ENCODE measurements around the gene EEIG1. TPM values are rescaled to one million over a fixed set of nuclear protein-coding genes. Genes with fewer than 3 reads are reported as not detected.
A peak's percentile ranks its signal among the peaks of the same experiment; 100 is the strongest.

Gene EEIG1
- total and polyA plus RNA-seq, 10 of the 15 experiments (the other 5 are each of a cell fraction or from before 2014, with no cell fraction given) = 1.2 to 75.9 (median 9.0) TPM

DNA sequence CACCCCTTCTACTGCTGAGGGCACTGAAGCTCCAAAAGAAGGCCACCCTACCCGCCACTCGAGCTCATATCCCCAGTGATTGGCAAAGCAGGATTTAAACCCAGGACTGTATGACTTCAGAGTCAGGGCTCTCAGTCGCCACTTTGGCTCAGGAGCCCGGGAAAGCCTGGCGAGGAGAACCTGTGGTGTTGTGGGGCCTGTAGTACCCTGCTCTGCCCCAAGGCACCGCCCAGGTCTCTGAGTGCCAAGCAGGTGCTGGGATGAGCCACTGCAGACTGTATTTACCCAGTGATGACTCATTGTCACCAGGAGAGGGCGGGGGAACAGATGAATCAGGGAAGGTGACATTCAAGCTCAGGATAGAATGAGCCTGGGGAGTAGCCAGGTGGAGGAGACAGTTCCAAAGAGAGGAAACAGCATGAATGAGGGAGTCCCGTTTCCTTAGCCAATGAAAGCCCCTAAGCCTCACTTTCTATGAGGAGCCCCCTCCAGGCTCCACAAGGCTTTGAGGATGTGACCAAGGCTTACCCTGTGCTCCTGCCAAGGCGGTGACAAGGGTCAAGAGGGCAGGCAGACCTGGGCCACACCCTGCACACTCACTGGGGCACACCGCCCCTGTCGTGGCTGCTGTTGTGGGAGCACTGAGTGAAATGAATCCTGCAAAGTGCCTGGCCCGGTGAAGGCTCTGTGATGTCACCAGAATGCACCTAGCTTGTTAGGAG, 25.3 kb downstream of the EEIG1 start:
- SMC1A ChIA-PET (ENCODE audit: uncharacterized antibody, unreplicated experiment) = interaction anchor here (0.5 to 6.7 kb wide), 18 partner anchors 15 to 192 kb away, joined by 3 to 96 read pairs (median 4); partner anchors contain the start of gene EEIG1
- peaks cover 14% of the 10 kb centered on the region for H3K4me1 ChIP-seq (ENCODE audit: control insufficient read depth, insufficient read depth, low read length)
- H3K27me3 ChIP-seq (replicated peaks in 1 of 2; ENCODE audit: control insufficient read depth in 2 of 2, insufficient read depth in 2 of 2, low read length in 1 of 2) = no peaks in the 10 kb centered on the region
- intact Hi-C loops (cut with micrococcal nuclease; ENCODE audit: unreplicated experiment) (loop anchor here (1.0 kb wide), 1 partner anchor 80 kb away; no protein-coding TSS in a partner anchor), in situ Hi-C loops (cut with MboI) (no loop called here)
- CTCF ChIA-PET = interaction anchor here (0.6 to 13.8 kb wide), 23 partner anchors 13 to 173 kb away, joined by 3 to 332 read pairs (median 5); partner anchors contain the start of gene EEIG1
- H3K9ac ChIP-seq (ENCODE audit: control insufficient read depth, insufficient read depth, low read length) = no peak overlapping the region
- no peak overlapping the region for H3K27ac ChIP-seq (ENCODE audit: control insufficient read depth, insufficient read depth)
- POLR2A ChIA-PET = interaction anchor here (0.6 to 2.7 kb wide), 5 partner anchors 64 to 174 kb away, joined by 3 to 10 read pairs (median 4); no protein-coding TSS in a partner anchor
- H4K20me1 ChIP-seq (ENCODE audit: control insufficient read depth, insufficient read depth) = 0 out of 2 replicates have a peak, but pooled peaks cover 3% of the 10 kb centered on the region
- H3K4me2 ChIP-seq (ENCODE audit: control insufficient read depth, insufficient read depth) = no peak overlapping the region
- no peaks in the 10 kb centered on the region for H3K36me3 ChIP-seq (ENCODE audit: control insufficient read depth in 2 of 2, insufficient read depth in 2 of 2, low read length in 1 of 2)
- no peaks in the 10 kb centered on the region for H3K9me3 ChIP-seq (replicated peaks; ENCODE audit: control insufficient read depth, insufficient read depth, low read length)
- RAD21 ChIA-PET (ENCODE audit: unreplicated experiment) = interaction anchor here (0.6 to 4.4 kb wide), 20 partner anchors 16 to 171 kb away, joined by 3 to 80 read pairs (median 5); partner anchors contain the start of genes EEIG1, NAIF1, SLC25A25 and ST6GALNAC4
- no peak overlapping the region for H3K4me3 ChIP-seq
- H2AFZ ChIP-seq (ENCODE audit: control insufficient read depth, low read depth, low read length) = no peak overlapping the region
- FAIRE-seq = no peak
- DNase-seq (ENCODE audit: low read depth, low spot score) = no peak
- 32% methylated on average over 12 of the region's 12 CpGs for WGBS (ENCODE audit: insufficient coverage, insufficient replicate concordance, low lambda C conversion rate, missing lambda C conversion rate)
- peak; percentile 99 for ATAC-seq
- no TSS peak for BruUV-seq (replicated peaks)
- TF ChIP-seq ZNF24 (IDR thresholded peaks at IDR 0.05) = no peak
- no peak for TF ChIP-seq TARDBP (IDR thresholded peaks at IDR 0.05; ENCODE audit: borderline replicate concordance)
- TF ChIP-seq CREM (IDR thresholded peaks at IDR 0.05; ENCODE audit: low read depth) = peak; percentile 25; the same call in 1 of the 2 replicates
- peak; percentile 62; the same call in 1 of the 2 replicates for TF ChIP-seq EED (IDR thresholded peaks at IDR 0.05; ENCODE audit: low read depth)
- TF ChIP-seq, protein P1, sequence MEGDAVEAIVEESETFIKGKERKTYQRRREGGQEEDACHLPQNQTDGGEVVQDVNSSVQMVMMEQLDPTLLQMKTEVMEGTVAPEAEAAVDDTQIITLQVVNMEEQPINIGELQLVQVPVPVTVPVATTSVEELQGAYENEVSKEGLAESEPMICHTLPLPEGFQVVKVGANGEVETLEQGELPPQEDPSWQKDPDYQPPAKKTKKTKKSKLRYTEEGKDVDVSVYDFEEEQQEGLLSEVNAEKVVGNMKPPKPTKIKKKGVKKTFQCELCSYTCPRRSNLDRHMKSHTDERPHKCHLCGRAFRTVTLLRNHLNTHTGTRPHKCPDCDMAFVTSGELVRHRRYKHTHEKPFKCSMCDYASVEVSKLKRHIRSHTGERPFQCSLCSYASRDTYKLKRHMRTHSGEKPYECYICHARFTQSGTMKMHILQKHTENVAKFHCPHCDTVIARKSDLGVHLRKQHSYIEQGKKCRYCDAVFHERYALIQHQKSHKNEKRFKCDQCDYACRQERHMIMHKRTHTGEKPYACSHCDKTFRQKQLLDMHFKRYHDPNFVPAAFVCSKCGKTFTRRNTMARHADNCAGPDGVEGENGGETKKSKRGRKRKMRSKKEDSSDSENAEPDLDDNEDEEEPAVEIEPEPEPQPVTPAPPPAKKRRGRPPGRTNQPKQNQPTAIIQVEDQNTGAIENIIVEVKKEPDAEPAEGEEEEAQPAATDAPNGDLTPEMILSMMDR (IDR thresholded peaks at IDR 0.05 in 2 of 3, conservative IDR thresholded peaks at IDR 0.05 in 1 of 3; ENCODE audit: control insufficient read depth in 2 of 3, extremely low read depth in 1 of 3, insufficient read depth in 1 of 3, low read depth in 3 of 3, low read length in 3 of 3) = peak; percentile 59 to 69 (median 69)
- TF ChIP-seq, protein P2, sequence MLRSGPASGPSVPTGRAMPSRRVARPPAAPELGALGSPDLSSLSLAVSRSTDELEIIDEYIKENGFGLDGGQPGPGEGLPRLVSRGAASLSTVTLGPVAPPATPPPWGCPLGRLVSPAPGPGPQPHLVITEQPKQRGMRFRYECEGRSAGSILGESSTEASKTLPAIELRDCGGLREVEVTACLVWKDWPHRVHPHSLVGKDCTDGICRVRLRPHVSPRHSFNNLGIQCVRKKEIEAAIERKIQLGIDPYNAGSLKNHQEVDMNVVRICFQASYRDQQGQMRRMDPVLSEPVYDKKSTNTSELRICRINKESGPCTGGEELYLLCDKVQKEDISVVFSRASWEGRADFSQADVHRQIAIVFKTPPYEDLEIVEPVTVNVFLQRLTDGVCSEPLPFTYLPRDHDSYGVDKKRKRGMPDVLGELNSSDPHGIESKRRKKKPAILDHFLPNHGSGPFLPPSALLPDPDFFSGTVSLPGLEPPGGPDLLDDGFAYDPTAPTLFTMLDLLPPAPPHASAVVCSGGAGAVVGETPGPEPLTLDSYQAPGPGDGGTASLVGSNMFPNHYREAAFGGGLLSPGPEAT (IDR thresholded peaks at IDR 0.05; ENCODE audit: low read depth) = peak; percentile 10; the same call in 1 of the 2 replicates
- TF ChIP-seq IKZF1 (conservative IDR thresholded peaks at IDR 0.05) = peak; percentile 24; the same call in 1 of the 2 replicates
- no peak for TF ChIP-seq STAT1 (conservative IDR thresholded peaks at IDR 0.05)
- peak; percentile 64 for TF ChIP-seq NR2F1 (conservative IDR thresholded peaks at IDR 0.05)
- TF ChIP-seq CBFB (IDR thresholded peaks at IDR 0.05; ENCODE audit: low read depth) = no peak
- TF ChIP-seq IKZF2 (IDR thresholded peaks at IDR 0.05) = peak in 1 of 2 experiments; percentile 43; a peak in 1 of 4 replicates
- TF ChIP-seq RAD21 (IDR thresholded peaks at IDR 0.05; ENCODE audit: insufficient read depth, low read depth, low read length) = peak; percentile 70
- peak; percentile 61; the same call in 1 of the 2 replicates for TF ChIP-seq YY1 (IDR thresholded peaks at IDR 0.05; ENCODE audit: low read depth, low read length)
- 0 out of 2 replicates have a peak, but pooled peaks have one; percentile 12 for TF ChIP-seq RUNX3 (IDR thresholded peaks at IDR 0.05; ENCODE audit: low read length)
- TF ChIP-seq TCF12 (IDR thresholded peaks at IDR 0.05; ENCODE audit: low read depth, low read length) = 0 out of 2 replicates have a peak, but pooled peaks have one; percentile 12
- TF ChIP-seq SMC3 (IDR thresholded peaks at IDR 0.05; ENCODE audit: borderline replicate concordance, low read length) = peak; percentile 76
- TF ChIP-seq, protein P3, sequence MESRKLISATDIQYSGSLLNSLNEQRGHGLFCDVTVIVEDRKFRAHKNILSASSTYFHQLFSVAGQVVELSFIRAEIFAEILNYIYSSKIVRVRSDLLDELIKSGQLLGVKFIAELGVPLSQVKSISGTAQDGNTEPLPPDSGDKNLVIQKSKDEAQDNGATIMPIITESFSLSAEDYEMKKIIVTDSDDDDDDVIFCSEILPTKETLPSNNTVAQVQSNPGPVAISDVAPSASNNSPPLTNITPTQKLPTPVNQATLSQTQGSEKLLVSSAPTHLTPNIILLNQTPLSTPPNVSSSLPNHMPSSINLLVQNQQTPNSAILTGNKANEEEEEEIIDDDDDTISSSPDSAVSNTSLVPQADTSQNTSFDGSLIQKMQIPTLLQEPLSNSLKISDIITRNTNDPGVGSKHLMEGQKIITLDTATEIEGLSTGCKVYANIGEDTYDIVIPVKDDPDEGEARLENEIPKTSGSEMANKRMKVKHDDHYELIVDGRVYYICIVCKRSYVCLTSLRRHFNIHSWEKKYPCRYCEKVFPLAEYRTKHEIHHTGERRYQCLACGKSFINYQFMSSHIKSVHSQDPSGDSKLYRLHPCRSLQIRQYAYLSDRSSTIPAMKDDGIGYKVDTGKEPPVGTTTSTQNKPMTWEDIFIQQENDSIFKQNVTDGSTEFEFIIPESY (IDR thresholded peaks at IDR 0.05) = no peak
- peaks cover 3% of the 10 kb centered on the region for H3K79me2 ChIP-seq (ENCODE audit: control insufficient read depth, insufficient read depth, low read length)
